Calu3 (cell line): ENCODE measurements around the gene CAPS. TPM values are rescaled to one million over a fixed set of nuclear protein-coding genes. Genes with fewer than 3 reads are reported as not detected.
A peak's percentile ranks its signal among the peaks of the same experiment; 100 is the strongest.

ENCODE experiments used
- BruUV-seq: library from RNA; stranded (reverse); fragments of 400-500 nt; replicated peaks from 2 replicates; lab custom pipeline; 2021; lab: Mats Ljungman, UMichigan
- CTCF ChIA-PET: fragments of 300-600 bp; sonication (Branson Sonifier 250); formaldehyde crosslinking; loops from one replicate; lab custom pipeline; 2022; ENCODE audit warnings: antibody characterized with exemption; lab: Charles Lee
- DNase-seq: peaks from one replicate; pipeline ENCODE4 v3.0.0; 2022
- H3K27ac Mint-ChIP-seq: one replicate; pipeline ENCODE4 v1.8.0; 2022; ENCODE audit warnings: mixed read lengths; ENCODE audit not compliant: unreplicated experiment
- H3K27me3 Mint-ChIP-seq: one replicate; pipeline ENCODE4 v1.8.0; 2022; ENCODE audit warnings: mixed read lengths; ENCODE audit not compliant: unreplicated experiment
- H3K36me3 Mint-ChIP-seq: one replicate; pipeline ENCODE4 v1.8.0; 2022; ENCODE audit warnings: mild to moderate bottlenecking, moderate library complexity, mixed read lengths; ENCODE audit not compliant: insufficient read depth, unreplicated experiment
- H3K4me1 Mint-ChIP-seq: one replicate; pipeline ENCODE4 v1.8.0; 2022; ENCODE audit warnings: mild to moderate bottlenecking, low read depth, mixed read lengths; ENCODE audit not compliant: unreplicated experiment
- H3K4me3 Mint-ChIP-seq: one replicate; pipeline ENCODE4 v1.8.0; 2022; ENCODE audit warnings: mild to moderate bottlenecking, low read depth, moderate library complexity, mixed read lengths; ENCODE audit not compliant: unreplicated experiment
- H3K9me3 Mint-ChIP-seq: one replicate; pipeline ENCODE4 v1.8.0; 2022; ENCODE audit warnings: low read depth, mixed read lengths; ENCODE audit not compliant: unreplicated experiment
- CTCF ChIP-seq: fragments of 200-600 bp; IDR thresholded peaks from one replicate; pipeline ENCODE4 v1.8.0; 2022; ENCODE audit warnings: antibody characterized with exemption; ENCODE audit not compliant: unreplicated experiment
- intact Hi-C: fragments of 100-400 bp; cut with micrococcal nuclease; formaldehyde crosslinking; loops from one replicate; pipeline ENCODE4 v1.10.0; 2022; ENCODE audit not compliant: unreplicated experiment
- total RNA-seq: library from RNA; stranded (reverse); gene quantifications from 2 replicates; pipeline ENCODE4 v1.2.3, GENCODE V29; 2022

CAPS gene
- total RNA-seq, 1 experiment from 2014 or later = 39.9 TPM

GRCh38 chr19:5903624-5904351 is 10.3 kb upstream of the CAPS start, which contains the start of gene NDUFA11:
TSS of gene NDUFA11 (minus strand) at chr19:5903790. CDS start at chr19:5903708, 82 bp downstream.
- peak within 1 kb of the TSS; percentile 92 for H3K27ac Mint-ChIP-seq
- no peaks in the 10 kb centered on the region for H3K27me3 Mint-ChIP-seq
- no peak for TF ChIP-seq CTCF
- H3K36me3 Mint-ChIP-seq = peaks cover 29% of the 10 kb centered on the region
- intact Hi-C loops = no loop called here
- no TSS peak for BruUV-seq
- DNase-seq = peak; percentile 93
- peaks cover 8% of the 10 kb centered on the region for H3K4me1 Mint-ChIP-seq
- CTCF ChIA-PET = interaction anchor here (0.5 to 2.9 kb wide), 5 partner anchors 10 to 214 kb away, joined by 3 to 26 read pairs (median 5); partner anchors contain the start of genes CAPS, NRTN and RPL36
- no peaks in the 10 kb centered on the region for H3K9me3 Mint-ChIP-seq
- H3K4me3 Mint-ChIP-seq = peak within 1 kb of the TSS; percentile 90

GRCh38 chr19:5904352-5905113 is 9.5 kb upstream of the CAPS start, which contains the start of gene VMAC:
TSS of gene VMAC (plus strand) at chr19:5904872. CDS start at chr19:5904891, 19 bp downstream.
- H3K4me3 Mint-ChIP-seq = peak within 1 kb of the TSS; percentile 90
- BruUV-seq = no TSS peak
- peaks cover 8% of the 10 kb centered on the region for H3K4me1 Mint-ChIP-seq
- CTCF ChIA-PET = interaction anchor here (0.5 to 2.9 kb wide), 6 partner anchors 10 to 215 kb away, joined by 3 to 26 read pairs (median 4); partner anchors contain the start of genes CAPS, NRTN and RPL36
- DNase-seq = peak; percentile 98
- H3K27me3 Mint-ChIP-seq = no peaks in the 10 kb centered on the region
- peaks cover 29% of the 10 kb centered on the region for H3K36me3 Mint-ChIP-seq
- TF ChIP-seq CTCF = no peak
- intact Hi-C loops = no loop called here
- peak within 1 kb of the TSS; percentile 92 for H3K27ac Mint-ChIP-seq
- H3K9me3 Mint-ChIP-seq = no peaks in the 10 kb centered on the region

- TSS peak; percentile 26 for BruUV-seq
- H3K4me1 Mint-ChIP-seq = peaks cover 8% of the 10 kb centered on the region
- CTCF ChIA-PET = no interaction called here
- no peaks in the 10 kb centered on the region for H3K9me3 Mint-ChIP-seq
- no peaks in the 10 kb centered on the region for H3K27me3 Mint-ChIP-seq
- H3K36me3 Mint-ChIP-seq = peaks cover 29% of the 10 kb centered on the region
- peak overlapping the region; percentile 92 for H3K27ac Mint-ChIP-seq
- peak overlapping the region; percentile 90 for H3K4me3 Mint-ChIP-seq
- intact Hi-C loops = no loop called here
- DNase-seq = no peak
- no peak for TF ChIP-seq CTCF
Observed at GRCh38 chr19:5905114-5905778, 8.8 kb upstream of the CAPS start.

GRCh38 chr19:5907241-5907640 is 6.8 kb upstream of the CAPS start:
- H3K36me3 Mint-ChIP-seq = peaks cover 29% of the 10 kb centered on the region
- peaks cover 8% of the 10 kb centered on the region for H3K4me1 Mint-ChIP-seq
- DNase-seq = no peak
- no peaks in the 10 kb centered on the region for H3K27me3 Mint-ChIP-seq
- intact Hi-C loops = no loop called here
- no peak overlapping the region for H3K4me3 Mint-ChIP-seq
- H3K9me3 Mint-ChIP-seq = no peaks in the 10 kb centered on the region
- H3K27ac Mint-ChIP-seq = no peak overlapping the region
- no TSS peak for BruUV-seq
- CTCF ChIA-PET = no interaction called here
- TF ChIP-seq CTCF = no peak
